Measurements from ENCODE around the gene SULT2B1. TPM values are rescaled to one million over a fixed set of nuclear protein-coding genes. Genes with fewer than 3 reads are reported as not detected.

The SULT2B1 gene
- total RNA-seq, 4 donors from 2014 or later = not detected

GRCh38 chr19:48595171-48595570 lies 43.2 kb downstream of the SULT2B1 start:
- no peak for TF ChIP-seq EP300 (IDR thresholded peaks at IDR 0.05)
- no peak for TF ChIP-seq POLR2A (IDR thresholded peaks at IDR 0.05)
- no peak for TF ChIP-seq CTCF (IDR thresholded peaks at IDR 0.05)
- no peak overlapping the region for H3K4me3 ChIP-seq
- H3K27me3 ChIP-seq = peaks cover 0 to 12% of the 10 kb centered on the region in 2 donors
- WGBS, 2 donors = 90 to 93% methylated on average over 9 of the region's 9 CpGs
- DNase-seq (ENCODE audit: low spot score in 2 of 2) = no peak
- H3K4me1 ChIP-seq = no peaks in the 10 kb centered on the region
- no peaks in the 10 kb centered on the region for H3K9me3 ChIP-seq
- H3K27ac ChIP-seq = no peak overlapping the region
- H3K36me3 ChIP-seq = no peaks in the 10 kb centered on the region

GRCh38 chr19:48595833-48596232 lies 43.9 kb downstream of the SULT2B1 start:
- no peaks in the 10 kb centered on the region for H3K36me3 ChIP-seq
- no peak overlapping the region for H3K27ac ChIP-seq
- no peak for DNase-seq (ENCODE audit: low spot score in 2 of 2)
- H3K27me3 ChIP-seq = peaks cover 0 to 12% of the 10 kb centered on the region in 2 donors
- H3K4me3 ChIP-seq = no peak overlapping the region
- WGBS, 2 donors = 70 to 72% methylated on average over 6 of the region's 6 CpGs
- H3K9me3 ChIP-seq = no peaks in the 10 kb centered on the region
- H3K4me1 ChIP-seq = no peaks in the 10 kb centered on the region
- TF ChIP-seq POLR2A (IDR thresholded peaks at IDR 0.05) = no peak
- TF ChIP-seq CTCF (IDR thresholded peaks at IDR 0.05) = no peak
- no peak for TF ChIP-seq EP300 (IDR thresholded peaks at IDR 0.05)

- no peaks in the 10 kb centered on the region for H3K9me3 ChIP-seq
- H3K36me3 ChIP-seq = no peaks in the 10 kb centered on the region
- peaks cover 0 to 12% of the 10 kb centered on the region in 2 donors for H3K27me3 ChIP-seq
- no peak overlapping the region for H3K4me3 ChIP-seq
- DNase-seq (ENCODE audit: low spot score in 2 of 2) = no peak
- WGBS, 2 donors = 77 to 92% methylated on average over 3 of the region's 4 CpGs
- TF ChIP-seq POLR2A (IDR thresholded peaks at IDR 0.05) (no peak), CTCF (IDR thresholded peaks at IDR 0.05) (no peak), EP300 (IDR thresholded peaks at IDR 0.05) (no peak)
- H3K4me1 ChIP-seq = no peaks in the 10 kb centered on the region
- no peak overlapping the region for H3K27ac ChIP-seq
These were observed 44.3 kb downstream of the SULT2B1 start for GRCh38 chr19:48596237-48596636.

DNA sequence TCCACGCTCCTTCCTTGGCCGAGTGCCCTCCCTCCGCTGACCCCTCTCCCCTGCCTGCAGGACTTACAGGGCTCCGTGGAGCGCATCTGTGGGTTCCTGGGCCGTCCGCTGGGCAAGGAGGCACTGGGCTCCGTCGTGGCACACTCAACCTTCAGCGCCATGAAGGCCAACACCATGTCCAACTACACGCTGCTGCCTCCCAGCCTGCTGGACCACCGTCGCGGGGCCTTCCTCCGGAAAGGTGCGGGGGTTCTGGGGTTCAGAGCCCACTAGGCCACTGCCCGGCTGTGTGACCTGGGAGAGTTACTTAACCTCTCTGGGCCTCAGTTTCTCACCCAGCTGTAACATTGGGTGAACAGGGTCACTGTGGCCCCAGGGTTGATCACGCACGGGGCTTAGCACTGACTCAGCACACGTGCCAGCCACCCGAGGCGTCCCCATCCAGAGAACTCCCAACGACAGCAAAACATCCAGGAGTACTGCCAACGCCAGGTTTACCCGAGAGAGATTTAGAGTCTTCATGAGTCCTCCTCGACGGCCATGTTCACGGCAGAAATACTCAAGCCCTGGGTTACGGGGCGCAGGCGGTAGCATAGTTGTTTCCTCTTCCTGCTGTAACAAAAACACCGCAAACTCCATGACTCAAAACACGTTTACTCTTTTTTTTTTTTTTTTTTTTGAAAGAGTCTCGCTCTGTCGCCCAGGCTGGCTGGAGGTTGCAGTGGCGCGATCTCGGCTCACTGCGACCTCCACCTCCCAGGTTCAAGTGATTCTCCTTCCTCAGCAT lies 44.9 kb downstream of the SULT2B1 start:
- Histone ChIP-seq H3K9me3 (no peaks in the 10 kb centered on the region), H3K27me3 (peaks cover 0 to 12% of the 10 kb centered on the region in 2 donors), H3K4me3 (no peak overlapping the region), H3K36me3 (no peaks in the 10 kb centered on the region), H3K27ac (no peak overlapping the region), H3K4me1 (no peaks in the 10 kb centered on the region)
- 81 to 82% methylated on average over 39 of the region's 39 CpGs for WGBS, 2 donors
- no peak for TF ChIP-seq POLR2A (IDR thresholded peaks at IDR 0.05)
- TF ChIP-seq CTCF (IDR thresholded peaks at IDR 0.05) = no peak
- no peak for TF ChIP-seq EP300 (IDR thresholded peaks at IDR 0.05)
- no peak for DNase-seq (ENCODE audit: low spot score in 2 of 2)

DNA sequence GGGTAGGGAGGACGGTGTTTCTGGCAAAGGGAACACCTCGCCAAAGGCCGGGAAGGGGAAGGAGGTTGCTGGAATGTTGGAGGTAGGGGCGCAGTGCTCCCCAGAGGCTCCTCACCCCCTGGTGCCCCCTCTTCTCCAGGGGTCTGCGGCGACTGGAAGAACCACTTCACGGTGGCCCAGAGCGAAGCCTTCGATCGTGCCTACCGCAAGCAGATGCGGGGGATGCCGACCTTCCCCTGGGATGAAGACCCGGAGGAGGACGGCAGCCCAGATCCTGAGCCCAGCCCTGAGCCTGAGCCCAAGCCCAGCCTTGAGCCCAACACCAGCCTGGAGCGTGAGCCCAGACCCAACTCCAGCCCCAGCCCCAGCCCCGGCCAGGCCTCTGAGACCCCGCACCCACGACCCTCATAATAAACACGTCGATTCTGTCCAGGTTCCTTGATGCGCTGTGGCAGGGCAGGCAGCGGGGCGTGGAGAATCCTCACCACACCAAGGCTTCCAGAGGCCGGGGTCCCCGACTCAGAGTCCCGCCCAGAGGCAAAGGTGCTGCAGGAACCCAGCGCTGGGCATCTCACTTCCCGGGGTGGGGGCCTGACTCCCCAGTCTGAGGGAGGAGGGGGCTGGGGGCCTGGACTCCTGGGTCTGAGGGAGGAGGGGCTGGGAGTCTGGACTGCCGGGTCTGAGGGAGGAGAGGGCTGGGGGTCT lies 47.2 kb downstream of the SULT2B1 start:
- TF ChIP-seq EP300 (IDR thresholded peaks at IDR 0.05) (no peak), POLR2A (IDR thresholded peaks at IDR 0.05) (no peak), CTCF (IDR thresholded peaks at IDR 0.05) (no peak)
- peaks cover 0 to 12% of the 10 kb centered on the region in 2 donors for H3K27me3 ChIP-seq
- no peaks in the 10 kb centered on the region for H3K4me1 ChIP-seq
- 64 to 67% methylated on average over 30 of the region's 30 CpGs for WGBS, 2 donors
- H3K9me3 ChIP-seq = no peaks in the 10 kb centered on the region
- no peak overlapping the region for H3K4me3 ChIP-seq
- H3K36me3 ChIP-seq = no peaks in the 10 kb centered on the region
- H3K27ac ChIP-seq = no peak overlapping the region
- DNase-seq (ENCODE audit: low spot score in 2 of 2) = no peak
